ENCODE results near the gene GCNT2.
"Not testable (repeated sequence)": the region's sequence is repeated elsewhere in the genome, so short reads cannot be mapped to it uniquely, and the experiment has no call there.

The GCNT2 gene

GRCh38 chr6:10567256-10568026 is 46.3 kb downstream of the GCNT2 start:
- no peaks in the 10 kb centered on the region for H3K36me3 Mint-ChIP-seq (ENCODE audit: low read depth)
- H3K27ac Mint-ChIP-seq: no peak overlapping the region
- no peak overlapping the region for H3K4me3 Mint-ChIP-seq

GRCh38 chr6:10569392-10570127 is 48.4 kb downstream of the GCNT2 start:
- Mint-ChIP-seq H3K4me3 (no peak overlapping the region), H3K4me1 (ENCODE audit: low read depth) (no peaks in the 10 kb centered on the region), H3K27ac (no peak overlapping the region)

More at GRCh38 chr6:10567256-10568026, 46.3 kb downstream of the GCNT2 start:
- DNase-seq (ENCODE audit: low spot score): no peak
- Mint-ChIP-seq H3K27me3 (ENCODE audit: low read depth) (no peaks in the 10 kb centered on the region), H3K4me1 (ENCODE audit: low read depth) (no peaks in the 10 kb centered on the region), H3K9me3 (no peaks in the 10 kb centered on the region)

GRCh38 chr6:10575519-10575918 is 54.4 kb downstream of the GCNT2 start:
- H3K9me3 Mint-ChIP-seq; DNase-seq (ENCODE audit: low spot score); H3K36me3 Mint-ChIP-seq (ENCODE audit: low read depth): not testable (repeated sequence)

More at GRCh38 chr6:10569392-10570127, 48.4 kb downstream of the GCNT2 start:
- H3K9me3 Mint-ChIP-seq: no peaks in the 10 kb centered on the region
- no peaks in the 10 kb centered on the region for H3K36me3 Mint-ChIP-seq (ENCODE audit: low read depth)
- H3K27me3 Mint-ChIP-seq (ENCODE audit: low read depth): no peaks in the 10 kb centered on the region
- DNase-seq (ENCODE audit: low spot score): no peak

GRCh38 chr6:10576226-10576625 is 55.1 kb downstream of the GCNT2 start:
- no peak overlapping the region for H3K4me3 Mint-ChIP-seq

More at GRCh38 chr6:10575519-10575918, 54.4 kb downstream of the GCNT2 start:
- H3K4me1 Mint-ChIP-seq (ENCODE audit: low read depth); H3K27ac Mint-ChIP-seq; H3K4me3 Mint-ChIP-seq; H3K27me3 Mint-ChIP-seq (ENCODE audit: low read depth): not testable (repeated sequence)

GRCh38 chr6:10577112-10577511 is 56.0 kb downstream of the GCNT2 start:
- DNase-seq (ENCODE audit: low spot score): no peak
- no peaks in the 10 kb centered on the region for H3K9me3 Mint-ChIP-seq
- H3K4me3 Mint-ChIP-seq: no peak overlapping the region
- H3K27ac Mint-ChIP-seq: no peak overlapping the region
- H3K27me3 Mint-ChIP-seq (ENCODE audit: low read depth): no peaks in the 10 kb centered on the region
- no peaks in the 10 kb centered on the region for H3K4me1 Mint-ChIP-seq (ENCODE audit: low read depth)
- no peaks in the 10 kb centered on the region for H3K36me3 Mint-ChIP-seq (ENCODE audit: low read depth)

More at GRCh38 chr6:10576226-10576625, 55.1 kb downstream of the GCNT2 start:
- Mint-ChIP-seq H3K36me3 (ENCODE audit: low read depth) (no peaks in the 10 kb centered on the region), H3K9me3 (no peaks in the 10 kb centered on the region), H3K4me1 (ENCODE audit: low read depth) (no peaks in the 10 kb centered on the region), H3K27me3 (ENCODE audit: low read depth) (no peaks in the 10 kb centered on the region), H3K27ac (no peak overlapping the region)
- no peak for DNase-seq (ENCODE audit: low spot score)

GRCh38 chr6:10578723-10579122 is 57.6 kb downstream of the GCNT2 start:
- Mint-ChIP-seq H3K4me3 (no peak overlapping the region), H3K36me3 (ENCODE audit: low read depth) (no peaks in the 10 kb centered on the region), H3K27me3 (ENCODE audit: low read depth) (no peaks in the 10 kb centered on the region), H3K9me3 (no peaks in the 10 kb centered on the region), H3K27ac (no peak overlapping the region), H3K4me1 (ENCODE audit: low read depth) (peaks cover 7% of the 10 kb centered on the region)
- DNase-seq (ENCODE audit: low spot score): no peak

- no peak overlapping the region for H3K27ac Mint-ChIP-seq
- H3K4me3 Mint-ChIP-seq: no peak overlapping the region
- peaks cover 10% of the 10 kb centered on the region for H3K4me1 Mint-ChIP-seq (ENCODE audit: low read depth)
- DNase-seq (ENCODE audit: low spot score): no peak
- H3K36me3 Mint-ChIP-seq (ENCODE audit: low read depth): no peaks in the 10 kb centered on the region
- no peaks in the 10 kb centered on the region for H3K9me3 Mint-ChIP-seq
- no peaks in the 10 kb centered on the region for H3K27me3 Mint-ChIP-seq (ENCODE audit: low read depth)
Observed at GRCh38 chr6:10579803-10580202, 58.7 kb downstream of the GCNT2 start.

- no peak overlapping the region for H3K4me3 Mint-ChIP-seq
- no peak overlapping the region for H3K27ac Mint-ChIP-seq
- H3K36me3 Mint-ChIP-seq (ENCODE audit: low read depth): no peaks in the 10 kb centered on the region
- no peaks in the 10 kb centered on the region for H3K9me3 Mint-ChIP-seq
- H3K27me3 Mint-ChIP-seq (ENCODE audit: low read depth): no peaks in the 10 kb centered on the region
- H3K4me1 Mint-ChIP-seq (ENCODE audit: low read depth): peaks cover 10% of the 10 kb centered on the region
- DNase-seq (ENCODE audit: low spot score): no peak
Observed at GRCh38 chr6:10580570-10580969, 59.4 kb downstream of the GCNT2 start.

- not testable (repeated sequence) for H3K27ac Mint-ChIP-seq; H3K4me3 Mint-ChIP-seq; H3K36me3 Mint-ChIP-seq (ENCODE audit: low read depth); H3K27me3 Mint-ChIP-seq (ENCODE audit: low read depth); H3K9me3 Mint-ChIP-seq; DNase-seq (ENCODE audit: low spot score)
- peaks cover 10% of the 10 kb centered on the region for H3K4me1 Mint-ChIP-seq (ENCODE audit: low read depth)
Observed at GRCh38 chr6:10581402-10581801, 60.3 kb downstream of the GCNT2 start.

GRCh38 chr6:10582774-10583508 is 61.8 kb downstream of the GCNT2 start:
- no peak for DNase-seq (ENCODE audit: low spot score)
- H3K27me3 Mint-ChIP-seq (ENCODE audit: low read depth): no peaks in the 10 kb centered on the region
- H3K9me3 Mint-ChIP-seq: no peaks in the 10 kb centered on the region
- no peaks in the 10 kb centered on the region for H3K36me3 Mint-ChIP-seq (ENCODE audit: low read depth)
- no peak overlapping the region for H3K27ac Mint-ChIP-seq
- peaks cover 10% of the 10 kb centered on the region for H3K4me1 Mint-ChIP-seq (ENCODE audit: low read depth)
- H3K4me3 Mint-ChIP-seq: peak overlapping the region; percentile 38

- Mint-ChIP-seq H3K4me1 (ENCODE audit: low read depth) (peaks cover 10% of the 10 kb centered on the region), H3K4me3 (peak overlapping the region; percentile 38), H3K36me3 (ENCODE audit: low read depth) (no peaks in the 10 kb centered on the region), H3K9me3 (no peaks in the 10 kb centered on the region), H3K27me3 (ENCODE audit: low read depth) (no peaks in the 10 kb centered on the region), H3K27ac (no peak overlapping the region)
- DNase-seq (ENCODE audit: low spot score): no peak
Observed at GRCh38 chr6:10583509-10583901, 62.4 kb downstream of the GCNT2 start.

- peaks cover 10% of the 10 kb centered on the region for H3K4me1 Mint-ChIP-seq (ENCODE audit: low read depth)
- H3K36me3 Mint-ChIP-seq (ENCODE audit: low read depth): no peaks in the 10 kb centered on the region
- H3K9me3 Mint-ChIP-seq: no peaks in the 10 kb centered on the region
- DNase-seq (ENCODE audit: low spot score): no peak
- H3K27me3 Mint-ChIP-seq (ENCODE audit: low read depth): no peaks in the 10 kb centered on the region
- no peak overlapping the region for H3K27ac Mint-ChIP-seq
- H3K4me3 Mint-ChIP-seq: no peak overlapping the region
Observed at GRCh38 chr6:10584607-10585006, 63.5 kb downstream of the GCNT2 start.

- Mint-ChIP-seq H3K4me1 (ENCODE audit: low read depth) (peaks cover 10% of the 10 kb centered on the region), H3K27me3 (ENCODE audit: low read depth) (no peaks in the 10 kb centered on the region), H3K27ac (no peak overlapping the region), H3K4me3 (no peak overlapping the region), H3K36me3 (ENCODE audit: low read depth) (no peaks in the 10 kb centered on the region), H3K9me3 (no peaks in the 10 kb centered on the region)
- DNase-seq (ENCODE audit: low spot score): no peak
Observed at GRCh38 chr6:10585209-10585845, 64.2 kb downstream of the GCNT2 start.

All from T-helper 2 cell treated with Interferon-gamma antibody and Interleukin-4, amounts not matched to agents 5 μg/mL and 100 μg/mL, for 36 hours (primary cell).